D721Med (cell line): Measurements from ENCODE around the gene DELE1.

ENCODE experiments used
- DNase-seq: peaks from one replicate; pipeline ENCODE4 v3.0.0; 2011; ENCODE audit warnings: low spot score; ENCODE audit not compliant: insufficient read length
- FAIRE-seq: peaks from 2 replicates; lab custom pipeline; 2011; peaks lifted over from hg19 to GRCh38; lab: Jason Lieb, UNC
- TF ChIP-seq, protein P1 (sequence below): IDR thresholded peaks from 2 replicates; pipeline ENCODE4 v1.5.1; 2012; ENCODE audit warnings: mild to moderate bottlenecking, control low read depth; ENCODE audit not compliant: insufficient read depth; ENCODE audit errors: missing control alignments

Gene DELE1

DNA sequence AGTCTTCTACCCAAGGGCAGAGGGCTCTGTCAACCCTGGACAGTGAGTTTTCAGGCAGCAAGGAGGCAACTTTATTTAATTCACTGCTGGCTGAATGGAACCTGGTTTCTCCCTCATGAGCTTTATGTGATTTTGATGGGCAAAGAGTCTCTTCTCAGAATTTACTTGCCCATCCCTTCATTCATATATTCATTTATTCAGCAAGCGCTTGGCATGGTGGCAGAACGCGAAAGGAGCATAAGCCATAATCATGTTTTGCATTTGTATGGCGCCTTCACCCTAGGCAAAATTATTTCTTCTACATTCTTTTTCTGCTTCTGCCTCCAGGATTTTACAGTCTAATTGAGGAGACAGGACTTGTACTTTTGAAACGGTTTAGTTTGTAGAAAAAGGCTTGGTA lies 8.0 kb downstream of the DELE1 start:
- TF ChIP-seq, protein P1, sequence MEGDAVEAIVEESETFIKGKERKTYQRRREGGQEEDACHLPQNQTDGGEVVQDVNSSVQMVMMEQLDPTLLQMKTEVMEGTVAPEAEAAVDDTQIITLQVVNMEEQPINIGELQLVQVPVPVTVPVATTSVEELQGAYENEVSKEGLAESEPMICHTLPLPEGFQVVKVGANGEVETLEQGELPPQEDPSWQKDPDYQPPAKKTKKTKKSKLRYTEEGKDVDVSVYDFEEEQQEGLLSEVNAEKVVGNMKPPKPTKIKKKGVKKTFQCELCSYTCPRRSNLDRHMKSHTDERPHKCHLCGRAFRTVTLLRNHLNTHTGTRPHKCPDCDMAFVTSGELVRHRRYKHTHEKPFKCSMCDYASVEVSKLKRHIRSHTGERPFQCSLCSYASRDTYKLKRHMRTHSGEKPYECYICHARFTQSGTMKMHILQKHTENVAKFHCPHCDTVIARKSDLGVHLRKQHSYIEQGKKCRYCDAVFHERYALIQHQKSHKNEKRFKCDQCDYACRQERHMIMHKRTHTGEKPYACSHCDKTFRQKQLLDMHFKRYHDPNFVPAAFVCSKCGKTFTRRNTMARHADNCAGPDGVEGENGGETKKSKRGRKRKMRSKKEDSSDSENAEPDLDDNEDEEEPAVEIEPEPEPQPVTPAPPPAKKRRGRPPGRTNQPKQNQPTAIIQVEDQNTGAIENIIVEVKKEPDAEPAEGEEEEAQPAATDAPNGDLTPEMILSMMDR, result no peak
- DNase-seq (no peak), FAIRE-seq (no peak)

DNA sequence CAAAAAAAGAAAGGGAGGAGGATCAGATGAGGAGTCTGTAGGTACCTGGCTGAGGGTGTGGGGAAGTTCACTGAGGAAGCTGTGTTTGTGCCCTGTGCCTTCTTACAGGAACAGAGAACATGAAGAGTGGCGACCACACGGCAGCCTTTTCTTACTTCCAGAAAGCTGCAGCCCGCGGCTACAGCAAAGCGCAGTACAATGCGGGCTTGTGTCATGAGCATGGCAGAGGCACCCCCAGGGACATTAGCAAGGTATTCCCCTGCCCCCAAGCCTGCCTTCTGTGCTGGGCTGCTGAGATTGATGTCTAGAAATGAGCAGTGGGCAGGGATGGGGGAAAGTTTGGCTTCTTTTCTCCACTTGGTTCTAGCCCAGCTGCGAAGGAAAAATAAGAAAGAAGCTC lies 9.5 kb downstream of the DELE1 start:
- TF ChIP-seq, protein P1, result no peak
- FAIRE-seq (no peak), DNase-seq (no peak)

DNA sequence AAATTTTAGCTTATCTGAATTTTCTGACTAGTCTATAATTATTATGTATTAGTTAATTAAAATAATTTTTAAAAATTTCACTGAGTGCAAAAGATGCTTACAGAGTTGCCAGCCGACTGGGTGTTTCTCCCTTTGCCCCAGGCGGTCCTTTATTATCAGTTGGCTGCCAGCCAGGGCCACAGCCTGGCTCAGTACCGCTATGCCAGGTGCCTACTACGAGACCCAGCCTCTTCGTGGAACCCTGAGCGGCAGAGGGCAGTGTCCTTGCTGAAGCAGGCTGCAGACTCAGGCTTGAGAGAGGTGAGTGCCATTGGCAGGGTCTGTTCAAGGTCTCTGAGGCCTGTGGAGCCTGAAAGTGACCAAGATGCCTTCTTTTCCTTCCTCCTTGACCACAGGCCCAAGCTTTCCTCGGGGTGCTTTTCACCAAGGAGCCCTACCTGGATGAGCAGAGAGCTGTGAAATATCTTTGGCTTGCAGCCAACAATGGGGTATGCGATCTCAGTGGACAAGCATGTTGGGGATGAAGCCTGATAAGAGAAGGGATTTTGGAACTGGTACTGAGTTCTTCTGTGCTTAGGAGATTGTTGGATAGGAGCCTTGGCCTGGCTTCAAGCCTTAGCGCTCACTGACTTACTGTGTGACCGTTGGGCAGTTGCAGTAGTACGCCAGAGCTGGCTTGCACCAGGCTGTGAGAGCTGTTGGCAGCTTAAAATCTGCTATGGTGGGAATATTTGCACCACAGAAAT lies 10.6 kb downstream of the DELE1 start:
- TF ChIP-seq, protein P1, result no peak
- DNase-seq, result no peak
- FAIRE-seq, result no peak

DNA sequence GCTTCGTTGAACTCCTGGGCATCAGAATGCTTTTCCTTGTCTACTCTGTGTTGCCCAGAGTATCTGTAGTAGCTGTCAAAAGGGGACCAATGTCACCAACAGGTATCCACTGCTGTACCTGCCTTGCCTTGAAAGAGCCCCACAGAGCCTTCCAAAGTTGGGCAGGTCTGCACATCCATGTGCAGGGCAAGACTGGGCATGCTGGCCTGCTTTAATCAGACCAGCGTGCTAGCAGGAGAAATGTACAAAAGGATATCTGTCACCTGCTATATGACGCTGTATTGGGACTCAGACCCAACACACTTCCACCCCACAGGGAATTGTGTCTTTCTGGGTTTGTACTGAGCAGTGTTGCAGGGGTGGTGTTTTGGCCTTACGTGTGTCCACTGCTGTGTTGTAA lies 11.9 kb downstream of the DELE1 start:
- TF ChIP-seq, protein P1, result no peak
- DNase-seq (no peak), FAIRE-seq (no peak)

DNA sequence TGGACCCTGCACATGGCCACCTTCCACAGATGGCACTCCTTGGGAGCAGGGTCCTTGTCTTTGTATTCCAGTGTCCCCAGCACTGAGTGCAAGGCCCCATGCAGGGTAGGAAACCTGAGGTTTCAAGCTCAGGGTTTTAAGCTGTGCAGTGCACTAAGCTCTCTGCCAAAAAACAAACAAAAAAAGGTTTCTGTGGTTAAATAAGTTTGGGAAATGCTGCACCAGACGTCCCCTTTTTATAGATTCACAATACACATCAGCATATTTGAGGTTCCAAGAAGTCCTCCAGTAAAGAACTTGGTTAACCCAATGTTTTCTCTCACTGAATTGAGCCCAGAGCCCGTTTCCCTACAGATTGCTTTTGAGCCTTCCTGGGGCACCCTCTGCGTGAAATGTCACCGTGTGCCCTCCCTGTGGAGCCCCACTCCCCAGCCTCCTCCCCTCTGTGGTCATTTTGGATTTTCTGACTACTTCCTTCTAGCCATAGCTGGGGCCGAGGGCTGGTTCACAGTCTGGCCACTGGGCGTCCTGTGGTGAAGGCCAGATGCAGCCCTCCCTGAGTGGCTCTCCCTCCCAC lies 17.1 kb downstream of the DELE1 start:
- TF ChIP-seq, protein P1, result no peak
- no peak for FAIRE-seq
- DNase-seq, result no peak

DNA sequence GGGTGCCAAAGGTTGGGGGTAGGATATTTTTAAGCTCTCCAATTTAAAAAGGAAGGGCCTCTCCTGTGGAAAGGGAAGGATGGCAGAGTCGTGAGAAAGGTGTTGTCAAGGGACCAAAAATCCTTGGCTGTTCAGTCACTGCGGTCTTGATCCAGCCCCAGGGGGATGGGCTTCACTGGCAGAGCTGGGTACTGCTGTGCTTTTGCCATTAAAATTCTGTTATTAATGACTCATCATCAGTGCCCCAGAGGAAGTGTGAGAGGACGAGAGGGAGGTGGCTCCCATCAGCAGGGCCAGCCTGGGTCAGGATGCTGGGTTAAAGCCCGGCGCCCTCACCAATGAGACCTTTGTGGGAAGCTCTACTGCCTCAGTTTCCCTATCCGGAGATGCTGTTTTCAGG lies 17.6 kb downstream of the DELE1 start:
- FAIRE-seq, result no peak

DNA sequence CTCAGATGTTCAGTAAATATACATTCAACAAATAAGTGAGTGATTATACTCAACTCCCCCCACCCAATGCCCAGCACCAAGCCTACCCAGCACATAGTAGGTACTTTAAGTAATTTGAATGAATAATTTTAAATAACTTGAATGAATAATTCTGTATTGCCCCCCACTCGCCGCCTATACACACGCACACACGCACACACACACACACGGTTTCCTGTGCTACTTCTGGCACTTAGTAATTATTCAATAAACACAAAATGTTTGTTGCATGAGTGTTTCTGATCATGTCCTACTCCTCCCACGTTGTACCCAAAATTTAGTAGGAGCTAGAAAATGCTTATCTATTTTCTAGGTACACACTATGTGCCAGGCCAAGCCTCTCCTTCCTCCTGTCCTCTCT lies 18.1 kb downstream of the DELE1 start:
- TF ChIP-seq, protein P1, result no peak
- DNase-seq (no peak), FAIRE-seq (no peak)

More for the DNA sequence above, 17.6 kb downstream of the DELE1 start:
- no peak for DNase-seq
- TF ChIP-seq, protein P1, result no peak
